GM18858 (cell line): ENCODE results near the gene MICAL3.

ENCODE experiments used
- ATAC-seq: cut with Tn5 transposase; IDR thresholded peaks from one replicate; pipeline ENCODE4 v1.9.1; 2021; ENCODE audit not compliant: unreplicated experiment

Gene MICAL3

DNA sequence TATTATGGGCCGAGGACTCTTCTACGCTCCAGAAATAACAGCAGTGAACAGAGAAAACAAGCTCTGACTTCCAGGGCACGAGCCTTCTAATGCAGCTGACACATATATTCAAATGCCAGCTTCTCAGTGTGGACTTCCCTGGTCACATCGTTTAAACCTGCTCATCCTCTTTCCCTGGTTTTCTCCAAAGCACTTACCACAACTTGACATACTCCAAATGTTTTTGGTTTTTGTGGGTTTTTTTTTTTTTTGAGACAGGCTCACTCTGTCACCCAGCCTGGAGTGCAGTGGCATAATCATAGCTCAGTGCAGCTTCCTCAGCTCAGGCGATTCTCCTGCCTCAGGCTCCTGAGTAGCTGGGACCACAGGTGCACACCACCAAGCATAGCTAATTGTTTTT lies 105.5 kb downstream of the MICAL3 start:
- no peak for ATAC-seq

DNA sequence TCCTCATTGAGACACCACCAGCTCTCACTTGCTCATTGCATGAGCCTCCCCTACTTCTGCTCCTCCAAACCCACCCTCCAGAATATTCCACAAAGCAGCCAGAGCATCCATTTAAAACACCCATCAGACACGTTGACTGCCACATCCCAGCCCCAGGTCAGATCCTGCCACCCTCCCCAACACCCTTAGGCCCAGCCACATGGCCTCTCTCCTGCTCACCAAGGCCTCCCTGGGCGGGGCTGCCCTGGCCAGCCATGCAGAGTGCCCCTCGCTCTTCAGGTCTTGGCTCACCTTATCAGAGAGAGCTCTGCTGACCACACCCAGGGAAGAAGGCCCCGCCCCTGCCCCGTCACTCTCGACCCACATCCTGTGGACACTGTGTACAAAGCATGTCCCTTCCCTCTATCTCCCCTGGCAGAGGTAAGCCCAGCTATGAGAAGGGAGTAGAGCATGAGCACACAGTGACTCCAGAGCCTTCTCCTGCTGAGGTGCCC lies 106.8 kb downstream of the MICAL3 start:
- no peak for ATAC-seq

DNA sequence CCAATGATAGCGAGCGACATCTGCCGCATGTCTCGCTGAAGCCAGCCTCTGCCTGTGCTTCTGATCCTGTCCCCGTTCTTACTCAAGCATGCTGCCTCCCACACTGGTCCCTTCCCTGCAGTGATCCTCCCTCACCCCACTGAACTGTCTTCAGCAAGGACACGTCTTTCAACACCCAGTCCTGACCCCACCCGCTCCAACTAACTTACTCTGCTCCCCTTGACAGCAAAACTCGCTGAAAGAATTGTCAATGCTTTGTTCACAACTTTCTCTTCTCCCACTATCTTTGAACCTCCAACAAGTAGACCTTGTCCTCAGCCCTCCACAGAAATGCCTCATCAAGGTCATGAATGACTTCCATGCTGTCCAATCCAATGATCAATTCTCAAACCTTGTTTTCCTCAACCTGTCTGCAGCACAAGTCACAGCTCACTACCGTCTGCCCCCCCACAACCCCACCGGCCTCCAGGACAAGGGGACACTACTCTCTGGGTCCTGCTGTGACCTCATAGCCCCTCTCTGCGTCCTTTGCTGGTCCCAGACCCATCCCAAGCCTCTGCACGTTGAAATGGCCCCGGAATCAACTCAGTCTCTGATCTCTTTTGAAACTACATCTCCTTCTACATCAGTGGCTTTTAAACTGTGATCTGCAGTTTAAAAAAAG lies 108.0 kb downstream of the MICAL3 start:
- no peak for ATAC-seq

DNA sequence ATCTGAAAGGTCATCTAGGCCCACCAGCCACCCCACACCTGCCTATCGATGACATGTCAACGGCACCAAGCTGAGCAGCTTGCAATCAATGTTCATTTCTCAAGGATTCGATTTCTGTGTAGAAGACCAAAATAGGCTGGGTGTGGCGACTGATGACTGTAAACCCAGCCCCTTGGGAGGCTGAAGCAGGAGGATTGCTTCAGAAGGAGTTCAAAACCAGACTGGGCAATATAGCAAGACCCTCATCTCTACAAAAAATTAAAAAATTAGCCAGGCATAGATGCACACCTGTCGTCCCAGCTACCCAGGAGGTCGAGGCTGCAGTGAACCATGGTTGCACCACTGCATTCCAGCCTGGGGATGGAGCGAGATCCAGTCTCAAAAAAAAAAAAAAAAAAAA lies 108.7 kb downstream of the MICAL3 start:
- no peak for ATAC-seq

DNA sequence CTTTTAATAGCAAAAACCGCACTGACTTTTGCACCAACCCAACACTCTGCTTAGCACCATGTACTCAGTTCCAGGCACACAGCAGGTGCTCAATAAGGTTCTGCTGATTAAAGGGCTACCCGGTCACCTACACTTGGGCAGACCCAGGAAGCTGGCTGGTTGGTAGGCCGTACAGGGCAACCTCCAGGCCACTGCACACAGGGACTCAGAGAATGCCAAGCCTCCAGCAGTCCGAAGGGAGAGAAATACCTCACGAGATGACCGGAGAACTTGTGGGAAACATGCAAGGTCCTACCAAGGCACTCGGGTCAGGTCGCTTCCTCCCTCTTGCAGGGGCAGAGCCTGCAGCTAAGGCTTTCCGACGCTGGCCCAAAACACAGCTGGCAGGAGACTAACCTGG lies 109.2 kb downstream of the MICAL3 start:
- no peak for ATAC-seq

DNA sequence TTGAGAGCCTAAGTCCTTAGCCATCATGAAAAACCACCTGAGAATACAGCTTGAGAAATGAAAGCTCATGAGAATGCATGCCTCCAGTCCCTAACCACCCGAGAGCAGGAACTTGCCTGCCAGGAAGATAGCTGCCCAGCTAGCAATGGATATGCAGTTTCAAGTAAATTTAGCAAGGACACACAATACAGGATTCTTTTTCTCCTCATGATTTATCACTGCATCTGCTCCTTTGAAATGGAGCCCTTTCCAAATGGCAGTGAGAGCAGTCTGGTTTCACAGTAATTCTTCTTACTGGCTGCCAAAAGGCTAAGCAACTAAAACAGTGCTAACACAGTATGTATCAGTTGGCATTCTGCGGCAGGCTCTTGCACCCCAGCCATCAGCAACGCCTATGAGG lies 109.9 kb downstream of the MICAL3 start:
- no peak for ATAC-seq

DNA sequence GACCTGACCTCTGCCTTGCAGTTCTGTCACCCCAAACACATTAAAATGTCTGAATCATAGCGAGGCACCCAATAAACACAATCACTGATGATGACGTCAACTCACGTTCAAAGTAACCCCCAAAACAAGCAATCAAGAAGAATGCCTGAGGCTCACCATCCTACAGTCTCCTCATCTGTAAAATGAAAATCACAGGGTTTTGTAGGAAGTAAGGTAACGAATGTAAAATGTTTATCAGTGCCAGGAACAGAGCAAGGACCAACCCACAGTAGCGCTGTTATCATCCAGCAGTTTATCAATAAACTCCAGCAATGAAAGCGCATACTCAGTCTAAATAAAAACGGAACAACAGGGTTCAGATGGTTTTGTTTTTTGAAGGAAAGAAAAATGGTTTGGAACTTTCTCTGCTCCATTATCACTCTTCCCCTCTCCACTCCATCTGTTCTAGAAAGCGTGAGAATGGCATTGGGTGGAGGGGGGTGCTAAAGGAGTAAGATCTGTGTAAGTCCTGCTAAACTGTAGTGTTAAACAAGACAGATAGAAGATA lies 110.5 kb downstream of the MICAL3 start:
- ATAC-seq: no peak

DNA sequence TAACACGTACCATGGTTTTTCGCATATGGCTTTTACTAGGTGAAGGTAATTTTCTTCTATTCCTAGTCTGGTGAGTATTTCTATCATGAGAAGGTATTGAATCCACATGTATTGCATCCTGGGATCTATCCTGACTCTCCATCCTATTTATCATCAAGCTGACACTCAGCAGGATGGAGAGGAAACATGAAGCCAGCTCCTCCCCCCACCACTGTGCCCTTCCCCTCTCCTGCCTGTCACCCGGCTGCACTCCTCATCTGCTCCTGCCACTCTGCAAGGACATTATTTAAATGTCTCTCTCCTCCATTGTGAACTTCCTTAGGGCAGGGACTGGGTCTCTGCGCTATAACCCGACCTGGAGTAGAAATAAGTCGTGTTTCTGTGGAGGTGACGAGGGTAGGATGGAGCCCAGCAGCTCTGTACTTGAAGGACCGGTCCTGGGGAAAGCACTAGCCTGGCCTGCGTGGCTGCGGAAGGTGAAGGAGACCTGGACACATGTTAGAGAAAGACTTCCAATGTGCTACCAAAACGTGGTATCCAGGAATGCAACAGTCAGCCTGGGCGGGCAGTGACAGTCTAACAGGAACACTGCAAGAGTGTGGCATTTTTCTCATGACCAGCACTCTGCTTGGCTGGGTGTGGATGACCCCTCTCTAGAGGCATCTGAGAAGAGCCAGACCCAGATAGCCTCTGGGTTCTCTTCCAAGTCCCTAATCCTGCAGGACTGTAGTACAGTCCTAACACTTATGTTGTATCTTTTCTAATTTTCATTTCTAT lies 111.2 kb downstream of the MICAL3 start:
- ATAC-seq: no peak

DNA sequence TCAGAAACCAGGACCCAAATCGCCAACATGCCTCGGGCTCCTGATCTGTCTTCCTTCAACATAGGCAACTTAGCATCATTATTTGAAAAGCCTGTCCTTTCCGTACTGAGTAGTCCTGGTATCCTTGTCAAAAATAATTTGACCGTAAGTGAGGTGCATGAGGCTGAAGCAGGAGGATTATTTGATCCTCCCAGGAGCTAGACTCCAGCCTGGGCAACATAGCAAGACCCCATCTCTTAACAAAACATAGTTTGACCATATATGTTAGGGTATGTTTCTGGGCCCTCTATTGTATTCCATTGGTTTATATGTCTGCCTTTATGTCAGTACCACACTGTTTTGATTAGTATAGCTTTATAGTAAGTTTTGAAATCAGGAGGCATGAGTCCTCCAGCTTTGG lies 112.5 kb downstream of the MICAL3 start:
- ATAC-seq: no peak

DNA sequence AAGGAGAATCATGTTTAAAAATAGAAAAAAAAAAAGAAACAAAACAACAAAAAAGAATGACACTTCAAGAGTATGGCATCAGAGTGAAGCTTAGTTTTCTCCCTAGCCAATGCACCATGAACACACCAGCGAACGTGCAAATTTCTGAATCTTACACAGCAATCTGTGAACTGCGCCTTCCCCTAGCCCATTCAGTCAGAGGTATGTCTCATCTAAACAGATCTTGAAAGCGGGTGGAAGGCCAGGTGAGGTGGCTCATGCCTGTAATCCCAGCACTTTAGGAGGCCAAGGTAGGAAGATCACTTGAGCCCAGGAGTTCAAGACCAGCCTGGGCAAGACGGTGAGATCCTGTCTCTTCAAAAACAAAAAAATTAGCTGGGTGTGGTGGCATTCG lies 113.1 kb downstream of the MICAL3 start:
- ATAC-seq: no peak

DNA sequence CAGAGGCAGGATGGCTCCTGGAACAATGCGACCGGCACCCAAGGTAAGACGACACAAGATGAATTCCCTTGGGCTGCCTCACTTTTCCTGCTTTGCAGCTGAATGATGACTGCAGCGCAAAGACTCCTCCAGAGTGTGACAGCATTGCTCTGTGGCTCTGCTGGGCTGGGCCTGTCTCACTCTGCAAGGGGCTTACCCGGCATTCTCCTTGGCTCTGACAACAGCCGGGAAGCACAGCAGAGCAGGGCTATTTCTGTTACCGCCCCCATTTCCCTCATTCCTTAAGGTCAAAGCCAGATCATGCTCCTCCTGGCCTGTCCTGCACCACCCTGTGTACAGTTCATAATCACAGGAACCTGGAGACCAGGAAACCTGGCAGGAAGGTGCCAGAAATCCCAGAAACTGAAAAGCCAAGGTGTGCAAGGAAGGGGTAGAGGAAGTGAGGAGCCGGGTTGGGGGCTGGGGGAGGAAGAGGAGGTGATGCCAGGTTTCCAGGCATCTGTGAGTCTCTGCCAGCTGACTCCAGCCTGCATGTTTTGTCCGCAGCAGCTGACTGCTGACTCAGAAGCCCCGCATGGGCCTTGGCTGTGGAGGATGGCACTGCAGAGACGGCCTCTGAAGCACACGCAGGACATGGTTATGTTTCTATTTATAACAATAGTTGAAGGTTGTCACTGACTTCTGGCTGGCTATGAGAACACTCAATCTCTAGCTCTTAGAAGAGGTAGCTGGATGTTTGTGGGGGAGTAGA lies 113.6 kb downstream of the MICAL3 start:
- ATAC-seq: no peak

DNA sequence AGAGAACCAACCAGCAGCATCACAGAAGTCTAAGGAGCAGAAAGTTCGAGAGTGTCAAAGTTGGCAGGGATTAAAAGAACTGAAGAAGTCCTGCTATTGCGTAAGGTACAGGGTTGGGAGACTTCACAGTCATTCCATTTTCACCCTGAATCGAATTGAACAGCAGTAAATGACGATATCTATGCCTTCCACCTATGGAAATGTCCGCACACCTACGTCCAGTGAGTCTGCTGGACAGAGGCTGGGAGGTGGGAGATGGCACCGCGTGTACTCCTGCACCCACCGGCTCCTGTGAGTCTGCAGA lies 116.7 kb downstream of the MICAL3 start:
- no peak for ATAC-seq

DNA sequence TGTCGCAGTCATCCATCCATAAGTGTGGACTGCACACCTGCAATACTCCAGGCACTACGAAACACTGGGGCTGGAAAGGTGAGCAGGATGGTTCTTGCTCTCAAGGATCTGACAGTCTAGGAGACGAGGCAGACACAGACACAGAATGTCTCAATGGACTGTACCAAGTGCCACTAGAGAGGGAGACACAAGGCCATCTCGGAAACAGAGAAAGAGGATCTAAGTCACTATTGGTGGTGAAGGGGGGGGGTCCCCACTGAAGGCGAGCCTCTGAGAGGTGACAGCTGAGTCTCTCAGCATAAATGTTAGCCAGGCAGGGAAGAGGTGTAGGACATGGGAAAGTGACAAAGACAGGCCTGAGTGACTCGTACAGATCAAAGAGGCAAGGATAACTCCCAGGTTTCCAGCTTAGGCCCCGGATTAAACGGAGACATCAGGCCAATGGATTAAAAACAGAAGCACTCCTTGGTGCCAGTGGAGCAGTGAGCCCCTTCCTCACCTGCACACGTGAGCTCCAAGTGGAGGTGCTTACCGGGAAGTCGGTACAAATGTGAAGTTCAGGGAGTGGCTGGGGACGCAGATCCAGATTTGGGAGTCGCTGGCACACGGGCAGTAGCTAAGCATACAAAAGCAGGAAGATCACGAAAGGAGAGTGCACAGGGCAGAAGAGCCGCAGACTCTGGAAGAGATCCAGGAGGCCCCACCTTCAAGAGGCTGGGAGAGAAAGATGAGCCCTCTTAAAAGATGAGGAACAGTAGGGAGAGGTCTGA lies 117.2 kb downstream of the MICAL3 start:
- no peak for ATAC-seq

DNA sequence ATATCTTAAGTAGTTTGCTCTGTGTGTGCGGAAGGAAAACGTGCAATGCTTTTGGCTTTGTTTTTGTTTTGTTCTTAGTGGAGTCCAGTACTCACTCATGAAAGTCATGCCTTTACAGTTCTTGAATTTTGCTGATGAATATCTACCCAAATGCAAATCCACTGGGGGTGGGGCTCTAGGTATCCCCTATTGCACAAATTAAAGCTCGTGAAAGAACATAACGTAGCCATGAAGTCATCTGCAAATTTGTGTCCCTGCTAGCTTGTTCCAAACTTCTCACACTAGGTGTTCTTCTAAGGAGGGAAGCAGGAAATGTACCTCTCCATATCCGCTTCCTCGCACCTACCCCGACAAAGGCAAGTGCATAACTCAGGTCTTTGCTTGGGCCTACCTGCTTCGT lies 118.9 kb downstream of the MICAL3 start:
- no peak for ATAC-seq

DNA sequence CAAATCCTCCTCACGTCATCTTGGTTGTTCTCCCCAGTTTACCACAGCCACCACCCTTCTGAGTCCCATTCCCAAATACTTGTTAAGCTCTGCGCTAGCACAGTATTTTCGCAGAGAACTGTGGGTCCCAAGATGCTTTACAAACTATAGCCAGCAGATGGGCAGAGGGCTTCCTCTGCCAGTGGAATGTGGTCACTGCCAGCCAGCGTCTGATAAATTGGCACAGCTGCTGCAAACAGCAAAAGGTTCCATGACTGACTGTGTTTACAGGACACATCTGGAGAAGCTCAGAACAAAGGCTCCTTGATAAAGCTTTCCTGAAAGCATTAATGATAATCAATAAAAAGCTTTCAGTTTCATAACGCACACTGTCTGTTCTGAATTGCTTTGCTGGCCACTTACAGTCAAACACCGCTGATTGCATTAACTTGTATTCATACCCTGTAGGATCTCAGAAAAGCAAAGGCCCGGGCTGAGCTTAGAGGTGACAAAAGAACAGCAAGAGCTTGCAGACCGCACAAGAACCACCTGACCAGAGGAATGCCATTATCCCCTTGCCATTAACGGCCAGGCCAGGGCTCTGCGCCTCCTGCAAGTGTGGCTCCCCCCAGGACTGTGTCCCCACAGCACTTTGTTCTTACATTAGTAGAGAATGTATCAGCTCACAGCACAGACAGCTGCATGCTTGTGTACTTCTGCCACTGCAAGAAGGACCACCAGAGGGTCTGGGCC lies 120.6 kb downstream of the MICAL3 start:
- ATAC-seq: no peak

DNA sequence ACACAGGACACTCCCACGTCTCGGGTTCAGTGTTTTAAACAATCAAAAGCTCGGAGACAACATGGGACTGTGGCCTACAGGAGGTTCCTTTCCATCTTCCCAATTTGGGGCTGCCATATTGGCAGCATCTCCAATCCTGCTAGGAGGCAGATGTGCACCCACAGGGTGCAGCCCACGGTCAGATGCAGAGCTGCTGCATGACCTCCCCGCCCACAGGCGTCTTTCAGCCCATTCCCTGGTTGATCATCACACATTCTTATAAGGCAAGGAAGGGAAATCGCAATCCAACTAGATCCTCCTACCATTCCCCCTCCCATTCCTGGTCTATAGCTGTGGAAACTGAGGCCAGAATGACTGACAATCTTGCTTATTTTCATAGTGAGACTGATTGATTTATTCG lies 121.4 kb downstream of the MICAL3 start:
- ATAC-seq: no peak

DNA sequence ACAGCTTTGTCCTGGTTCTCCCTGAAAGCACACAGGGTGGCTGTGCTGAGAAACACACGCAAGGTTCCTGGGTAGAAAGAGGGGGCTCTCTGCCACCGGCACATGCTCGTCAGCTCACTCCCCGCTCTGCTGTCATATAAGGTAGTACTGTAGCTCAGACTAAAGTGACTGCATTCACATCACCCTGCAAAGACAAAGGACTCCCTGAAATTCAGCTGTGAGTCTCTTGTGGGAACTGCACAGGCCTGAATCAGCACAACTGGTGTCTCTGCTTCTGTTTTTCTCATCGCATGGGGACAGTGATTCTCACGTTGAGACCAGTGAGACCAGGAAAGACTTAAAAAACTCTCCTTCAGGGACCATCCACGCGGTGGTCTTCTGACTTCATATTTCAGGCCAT lies 126.0 kb downstream of the MICAL3 start:
- ATAC-seq: no peak

DNA sequence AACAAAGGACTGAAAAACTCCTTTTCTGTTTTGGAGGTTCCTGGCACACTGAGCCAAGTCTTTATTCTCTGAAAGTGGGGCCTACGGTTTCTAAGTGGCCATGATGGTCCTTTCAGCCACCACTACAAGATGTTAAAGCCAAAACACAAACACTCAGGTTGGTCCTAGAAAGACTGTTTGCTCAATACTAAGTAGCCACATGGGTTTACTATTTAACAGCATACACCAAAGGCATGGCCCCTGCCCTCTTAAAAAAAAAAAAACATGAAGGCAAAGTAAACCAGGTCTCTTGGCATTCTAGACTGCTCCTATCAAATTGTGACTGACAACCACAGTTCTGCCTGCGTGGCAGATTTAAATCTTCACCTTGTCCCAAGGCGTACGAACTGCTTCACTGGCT lies 126.5 kb downstream of the MICAL3 start:
- ATAC-seq: no peak

DNA sequence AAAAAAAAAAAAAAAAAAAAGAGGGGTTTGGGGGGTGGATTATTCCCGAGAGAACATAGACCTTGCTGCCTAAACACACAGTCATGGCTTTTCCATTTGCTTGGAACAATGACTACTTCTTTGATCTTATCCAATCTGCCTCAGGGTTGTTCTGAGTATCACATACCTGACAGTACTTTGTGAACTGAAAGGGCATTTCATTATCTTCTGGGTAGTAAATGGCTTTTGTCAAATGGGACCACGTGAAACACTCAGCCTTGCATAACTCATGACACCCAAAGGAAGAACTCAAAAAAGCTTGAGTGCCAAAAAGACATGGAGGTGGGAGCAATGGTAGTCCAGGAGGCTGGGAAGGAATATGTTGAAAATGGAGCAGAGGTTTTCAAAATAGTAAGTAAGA lies 126.9 kb downstream of the MICAL3 start:
- no peak for ATAC-seq

DNA sequence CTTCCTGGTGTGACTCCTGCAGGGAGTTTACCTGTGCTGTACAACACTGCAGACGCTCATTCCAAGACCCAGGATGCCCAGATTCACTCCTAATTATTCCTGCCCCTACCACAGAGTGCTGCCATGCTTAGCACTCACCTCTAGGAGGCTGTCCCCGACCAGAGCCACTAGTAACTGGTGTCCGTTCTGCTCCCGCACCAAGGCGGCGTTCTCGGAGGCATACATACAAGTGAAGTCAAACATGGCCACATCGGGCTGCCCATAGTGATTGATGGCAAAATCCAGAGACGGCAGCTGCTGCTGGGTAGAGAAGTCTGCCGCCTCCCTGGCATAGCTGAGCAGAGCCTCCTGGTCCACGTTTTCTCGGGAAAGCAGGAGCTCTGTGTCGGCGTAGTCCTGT lies 127.8 kb downstream of the MICAL3 start:
- ATAC-seq: no peak
